Neuronal stem cell (in vitro differentiated cells): Measurements from ENCODE around the gene HIF1A.

ENCODE experiments used
- DNase-seq: peaks from one replicate; pipeline ENCODE4 v3.0.0-alpha.2; 2013; ENCODE audit warnings: low spot score
- H2AFZ ChIP-seq: one replicate; pipeline ENCODE4 v1.6.1; 2013; ENCODE audit warnings: mild to moderate bottlenecking, low read length, inconsistent platforms
- H2AK5ac ChIP-seq: 2 replicates; pipeline ENCODE4 v1.6.1; 2013; ENCODE audit warnings: low read depth, mild to moderate bottlenecking, inconsistent platforms, low read length, moderate library complexity, mixed read lengths
- H2BK120ac ChIP-seq: 2 replicates; pipeline ENCODE4 v1.6.1; 2013; ENCODE audit warnings: low read depth, mild to moderate bottlenecking, inconsistent platforms, low read length, moderate library complexity, mixed read lengths
- H2BK12ac ChIP-seq: one replicate; pipeline ENCODE4 v1.6.1; 2013; ENCODE audit warnings: low read length, inconsistent platforms
- H2BK15ac ChIP-seq: 2 replicates; pipeline ENCODE4 v1.6.1; 2013; ENCODE audit warnings: mild to moderate bottlenecking, low read length, inconsistent platforms, mixed read lengths
- H2BK5ac ChIP-seq: one replicate; pipeline ENCODE4 v1.6.1; 2013; ENCODE audit warnings: inconsistent platforms, mild to moderate bottlenecking, low read length, moderate library complexity
- H3K14ac ChIP-seq: one replicate; pipeline ENCODE4 v1.6.1; 2013; ENCODE audit warnings: low read length, inconsistent platforms
- H3K18ac ChIP-seq: 2 replicates; pipeline ENCODE4 v1.6.1; 2013; ENCODE audit warnings: low read length, inconsistent platforms
- H3K23ac ChIP-seq: 2 replicates; pipeline ENCODE4 v1.6.1; 2013; ENCODE audit warnings: low read depth, mild to moderate bottlenecking, mixed read lengths, low read length, inconsistent platforms; ENCODE audit not compliant: poor library complexity
- H3K27ac ChIP-seq: replicated peaks from 3 replicates; pipeline ENCODE4 v1.5.1; 2013; ENCODE audit warnings: low read length, inconsistent platforms
- H3K27me3 ChIP-seq, 3 experiments: 2 replicates each; pipeline ENCODE4 v1.6.1; 2013; ENCODE audit warnings: low read length in 3 of 3, mild to moderate bottlenecking in 2 of 3, inconsistent platforms in 1 of 3, low read depth in 1 of 3, mixed read lengths in 1 of 3, moderate library complexity in 1 of 3; ENCODE audit not compliant: control insufficient read depth in 3 of 3, insufficient read depth in 3 of 3
- H3K36me3 ChIP-seq, 2 donors: replicated peaks in 1 of 2; 2 replicates each; pipeline ENCODE4 v1.6.1; 2013; ENCODE audit warnings: low read length in 2 of 2; ENCODE audit not compliant: control insufficient read depth in 2 of 2, insufficient read depth in 2 of 2
- H3K4ac ChIP-seq: 2 replicates; pipeline ENCODE4 v1.6.1; 2013; ENCODE audit warnings: inconsistent platforms, mild to moderate bottlenecking, low read length, moderate library complexity
- H3K4me1 ChIP-seq, 2 donors: 1 replicate in 1 of 2; 2 replicates in 1 of 2; pipeline ENCODE4 v1.6.1; 2013; ENCODE audit warnings: low read length in 2 of 2, low read depth in 1 of 2; ENCODE audit not compliant: control insufficient read depth in 2 of 2, insufficient read depth in 1 of 2
- H3K4me2 ChIP-seq: one replicate; pipeline ENCODE4 v1.6.1; 2013; ENCODE audit warnings: mild to moderate bottlenecking, low read length, inconsistent platforms; ENCODE audit not compliant: insufficient read depth, poor library complexity, severe bottlenecking
- H3K4me3 ChIP-seq, 2 donors: 2 replicates each; pipeline ENCODE4 v1.5.1; 2013; ENCODE audit warnings: low read length in 2 of 2, mild to moderate bottlenecking in 2 of 2, inconsistent platforms in 1 of 2, moderate library complexity in 1 of 2
- H3K79me1 ChIP-seq: one replicate; pipeline ENCODE4 v1.6.1; 2013; ENCODE audit warnings: low read depth, mild to moderate bottlenecking, inconsistent platforms, low read length, moderate library complexity
- H3K9ac ChIP-seq: one replicate; pipeline ENCODE4 v1.6.1; 2013; ENCODE audit warnings: mild to moderate bottlenecking, low read depth, low read length, inconsistent platforms; ENCODE audit not compliant: poor library complexity
- H3K9me3 ChIP-seq, 2 donors: replicated peaks in 1 of 2; 2 replicates each; pipeline versions ENCODE3 to v1.6.1; 2013; ENCODE audit warnings: low read length in 2 of 2, mild to moderate bottlenecking in 2 of 2, inconsistent platforms in 1 of 2, low read depth in 1 of 2, mixed read lengths in 1 of 2, moderate library complexity in 1 of 2; ENCODE audit not compliant: control insufficient read depth in 2 of 2, insufficient read depth in 1 of 2
- H4K8ac ChIP-seq: one replicate; pipeline ENCODE4 v1.6.1; 2013; ENCODE audit warnings: low read depth, mild to moderate bottlenecking, inconsistent platforms, low read length, moderate library complexity
- H4K91ac ChIP-seq: one replicate; pipeline ENCODE4 v1.6.1; 2013; ENCODE audit warnings: low read length, low read depth, mild to moderate bottlenecking, inconsistent platforms; ENCODE audit not compliant: poor library complexity
- WGBS, 2 donors: extraction: QIAGEN DNeasy Blood & Tissue Kit; methylation state at CpG; one replicate each; pipeline ENCODE4 v1.1.7; 2013; ENCODE audit warnings: missing lambda C conversion rate in 2 of 2, mixed read lengths in 1 of 2; ENCODE audit not compliant: insufficient read length in 2 of 2, insufficient replicate concordance in 1 of 2; ENCODE audit errors: extremely low coverage in 2 of 2; 5-methylcytosine and 5-hydroxymethylcytosine counted together

HIF1A gene

DNA sequence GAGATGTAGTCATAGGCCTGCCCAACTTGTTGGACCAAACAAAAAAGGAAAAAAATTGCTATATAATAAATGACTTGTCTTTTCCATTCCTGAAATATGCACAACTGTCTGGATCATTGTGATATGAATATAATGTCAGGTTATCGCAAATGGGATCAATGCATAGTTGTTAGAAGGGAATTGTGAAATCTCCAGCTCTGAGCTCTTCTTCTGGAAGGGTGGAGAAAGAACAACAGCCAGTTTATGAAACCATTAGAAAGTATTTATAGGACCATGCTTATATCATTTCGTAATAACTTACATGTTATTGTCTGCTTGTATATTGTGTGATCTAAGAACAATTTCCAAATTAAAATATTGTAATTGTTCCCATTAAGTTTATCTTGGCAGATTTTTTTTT, 35.7 kb upstream of the HIF1A start:
- no peaks in the 10 kb centered on the region for H3K79me1 ChIP-seq
- no peak overlapping the region for H3K4me2 ChIP-seq
- no peaks in the 10 kb centered on the region for H3K9me3 ChIP-seq
- no peak overlapping the region for H3K23ac ChIP-seq
- H3K4me3 ChIP-seq = no peak overlapping the region
- no peak overlapping the region for H2BK5ac ChIP-seq
- DNase-seq = no peak
- H4K8ac ChIP-seq = no peak overlapping the region
- no peaks in the 10 kb centered on the region for H3K36me3 ChIP-seq
- no peak overlapping the region for H3K14ac ChIP-seq
- no peak overlapping the region for H4K91ac ChIP-seq
- WGBS, 2 donors = no CpG with 5 or more reads among the region's 2 CpGs
- H3K27me3 ChIP-seq = no peaks in the 10 kb centered on the region
- H3K4ac ChIP-seq = no peak overlapping the region
- no peak overlapping the region for H2AFZ ChIP-seq
- H2BK120ac ChIP-seq = no peak overlapping the region
- H2BK15ac ChIP-seq = no peak overlapping the region
- peaks cover 0 to 2% of the 10 kb centered on the region in 2 donors for H3K4me1 ChIP-seq
- H3K9ac ChIP-seq = no peak overlapping the region
- no peak overlapping the region for H3K27ac ChIP-seq
- H2BK12ac ChIP-seq = no peak overlapping the region
- H3K18ac ChIP-seq = no peak overlapping the region
- H2AK5ac ChIP-seq = no peak overlapping the region

DNA sequence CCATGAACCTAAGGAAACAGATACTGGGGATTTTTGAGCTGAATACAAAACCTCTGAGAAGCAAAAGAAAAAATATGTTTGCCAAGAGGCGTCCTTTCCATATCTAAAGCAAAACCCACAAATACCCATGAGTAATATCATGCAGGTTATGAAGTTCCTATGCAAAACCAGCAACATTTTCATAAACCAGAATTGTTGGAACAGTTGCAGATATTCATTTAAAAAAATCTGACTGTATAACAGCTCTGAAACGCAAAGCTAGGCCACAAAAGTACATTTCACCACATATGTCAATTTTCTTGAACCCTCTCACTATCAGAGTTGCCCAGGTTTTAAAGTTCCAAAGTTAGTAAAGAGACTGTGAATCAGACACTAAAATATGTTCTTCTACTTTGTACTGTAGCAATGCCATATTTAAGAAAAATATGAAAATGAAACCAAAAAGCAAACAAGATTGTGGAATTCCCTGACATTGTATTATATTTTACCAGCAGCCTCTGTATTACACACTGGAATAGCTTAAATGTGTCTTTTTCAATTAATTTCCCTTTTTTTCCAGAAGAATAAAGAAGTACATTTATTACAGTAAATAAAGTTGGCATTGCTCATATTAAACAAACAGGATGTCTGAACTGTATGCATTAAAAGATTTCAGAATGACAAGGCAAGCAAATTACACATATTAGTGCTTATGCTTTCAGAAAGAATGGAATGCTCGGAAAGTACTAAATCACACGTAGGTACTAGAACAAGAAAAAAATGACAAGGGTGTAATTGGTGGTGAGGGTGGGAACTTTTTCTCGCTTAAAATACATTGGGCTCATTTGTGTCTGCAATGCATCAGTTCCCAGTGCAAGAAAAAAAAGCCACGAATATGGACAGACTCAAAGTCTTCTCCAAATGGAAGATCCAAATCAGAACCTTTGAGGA, 33.6 kb upstream of the HIF1A start:
- no CpG with 5 or more reads among the region's 6 CpGs for WGBS, 2 donors
- no peak overlapping the region for H3K4me2 ChIP-seq
- no peak overlapping the region for H2BK12ac ChIP-seq
- H3K36me3 ChIP-seq = no peaks in the 10 kb centered on the region
- no peak overlapping the region for H2BK120ac ChIP-seq
- no peaks in the 10 kb centered on the region for H3K27me3 ChIP-seq
- H3K23ac ChIP-seq = no peak overlapping the region
- no peak overlapping the region for H3K4me3 ChIP-seq
- H4K8ac ChIP-seq = no peak overlapping the region
- no peak overlapping the region for H2BK15ac ChIP-seq
- H2BK5ac ChIP-seq = no peak overlapping the region
- H3K18ac ChIP-seq = no peak overlapping the region
- no peak overlapping the region for H2AK5ac ChIP-seq
- H3K9me3 ChIP-seq = no peaks in the 10 kb centered on the region
- H2AFZ ChIP-seq = no peak overlapping the region
- peaks cover 0 to 2% of the 10 kb centered on the region in 2 donors for H3K4me1 ChIP-seq
- no peak overlapping the region for H3K9ac ChIP-seq
- H3K27ac ChIP-seq = no peak overlapping the region
- H3K4ac ChIP-seq = no peak overlapping the region
- H3K14ac ChIP-seq = no peak overlapping the region
- no peaks in the 10 kb centered on the region for H3K79me1 ChIP-seq
- H4K91ac ChIP-seq = no peak overlapping the region
- no peak for DNase-seq

DNA sequence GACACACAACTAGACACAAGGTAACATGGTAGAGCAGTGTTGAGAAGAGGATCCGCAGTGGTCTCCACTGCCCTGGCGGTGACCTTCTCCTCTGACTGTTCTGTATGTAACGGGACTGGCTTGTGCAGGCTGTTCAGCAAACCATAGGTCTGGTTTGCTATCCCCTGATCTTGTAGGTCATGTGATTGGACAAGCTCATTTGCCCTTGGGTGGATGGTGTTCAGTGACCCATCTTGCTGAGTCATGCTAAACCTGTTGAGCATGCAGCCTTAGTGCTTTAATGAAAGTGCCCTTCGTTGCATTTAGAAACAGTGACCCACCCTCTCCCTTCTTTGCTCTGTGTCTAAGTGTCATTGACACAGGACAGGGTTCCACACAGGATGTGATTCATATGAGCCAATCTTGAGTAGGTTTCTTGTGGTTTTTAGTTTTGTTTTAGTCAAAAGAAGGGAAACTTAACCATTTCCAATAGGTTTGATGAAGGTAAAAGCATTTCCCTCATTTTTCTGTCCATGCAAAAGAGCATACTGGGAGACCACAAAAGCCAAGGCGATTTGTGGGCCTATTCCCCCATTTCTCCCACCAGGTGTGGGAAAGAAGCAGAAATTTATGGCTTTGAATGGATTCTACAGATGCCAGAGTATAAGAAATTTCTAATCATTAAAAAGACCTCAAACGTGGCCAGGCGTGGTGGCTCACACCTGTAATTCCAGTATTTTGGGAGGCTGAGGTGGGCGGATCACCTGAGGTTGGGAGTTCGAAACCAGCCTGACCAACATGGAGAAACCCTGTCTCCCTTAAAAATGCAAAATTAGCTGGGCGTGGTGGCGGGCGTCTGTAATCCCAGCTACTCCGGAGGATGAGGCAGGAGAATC, 32.6 kb upstream of the HIF1A start:
- Histone ChIP-seq H3K9ac (no peak overlapping the region), H3K27ac (no peak overlapping the region), H2AK5ac (no peak overlapping the region), H3K18ac (no peak overlapping the region), H3K9me3 (no peaks in the 10 kb centered on the region), H2BK12ac (no peak overlapping the region), H2BK15ac (no peak overlapping the region), H4K8ac (no peak overlapping the region), H2AFZ (no peak overlapping the region), H3K4me3 (no peak overlapping the region), H3K79me1 (no peaks in the 10 kb centered on the region), H3K4ac (no peak overlapping the region), H3K4me1 (peaks cover 0 to 2% of the 10 kb centered on the region in 2 donors), H2BK120ac (no peak overlapping the region), H2BK5ac (no peak overlapping the region), H4K91ac (no peak overlapping the region), H3K36me3 (no peaks in the 10 kb centered on the region), H3K23ac (no peak overlapping the region), H3K27me3 (peaks cover 0 to 3% (median 0%) of the 10 kb centered on the region in 3 experiments), H3K4me2 (no peak overlapping the region), H3K14ac (no peak overlapping the region)
- no CpG with 5 or more reads among the region's 13 CpGs for WGBS, 2 donors
- DNase-seq = no peak
